GM12801 (cell line): ENCODE measurements around the gene CDK19.

Experiments used
- CTCF ChIP-seq: IDR thresholded peaks from one replicate; pipeline ENCODE4 v1.5.1; 2011; ENCODE audit warnings: control low read depth; ENCODE audit not compliant: insufficient read length; ENCODE audit errors: extremely low read depth

The CDK19 gene

GRCh38 chr6:110581679-110582078 lies 233.6 kb downstream of the CDK19 start:
- TF ChIP-seq CTCF = no peak

- TF ChIP-seq CTCF = no peak
Observed at GRCh38 chr6:110575925-110576463, 239.3 kb downstream of the CDK19 start.

- no peak for TF ChIP-seq CTCF
Observed at GRCh38 chr6:110574817-110575216, 240.5 kb downstream of the CDK19 start.

- no peak for TF ChIP-seq CTCF
Observed at GRCh38 chr6:110573537-110573936, 241.7 kb downstream of the CDK19 start.

GRCh38 chr6:110573136-110573535 lies 242.1 kb downstream of the CDK19 start:
- no peak for TF ChIP-seq CTCF

- TF ChIP-seq CTCF = no peak
Observed at GRCh38 chr6:110567957-110568696, 247.1 kb downstream of the CDK19 start.

- TF ChIP-seq CTCF = no peak
Observed at GRCh38 chr6:110566346-110567125, 248.7 kb downstream of the CDK19 start.
